ENCODE data around the gene TMEM131. TPM values are rescaled to one million over a fixed set of nuclear protein-coding genes. Genes with fewer than 3 reads are reported as not detected.

Gene TMEM131
- total RNA-seq, 1 experiment from 2014 or later = 21.9 TPM

- TF ChIP-seq ARID4B (CRISPR knock-in tag; IDR thresholded peaks at IDR 0.05; ENCODE audit: borderline replicate concordance) = no peak
- no peak for TF ChIP-seq CBFB (CRISPR knock-in tag; IDR thresholded peaks at IDR 0.05; ENCODE audit: low read depth)
- TF ChIP-seq CDX4 (CRISPR knock-in tag; IDR thresholded peaks at IDR 0.05; ENCODE audit: borderline replicate concordance) = no peak
- no peak for TF ChIP-seq RORB (CRISPR knock-in tag; IDR thresholded peaks at IDR 0.05)
- TF ChIP-seq ZNF138 (CRISPR knock-in tag; conservative IDR thresholded peaks at IDR 0.05) = no peak
- TF ChIP-seq IRF1 (CRISPR knock-in tag; IDR thresholded peaks at IDR 0.05) = no peak
- no peak for TF ChIP-seq NFYB (CRISPR knock-in tag; conservative IDR thresholded peaks at IDR 0.05; ENCODE audit: low read depth)
- TF ChIP-seq TEAD4 (CRISPR knock-in tag; IDR thresholded peaks at IDR 0.05) = no peak
- TF ChIP-seq PRDM15 (CRISPR knock-in tag; IDR thresholded peaks at IDR 0.05) = no peak
- TF ChIP-seq GTF2I (CRISPR knock-in tag; conservative IDR thresholded peaks at IDR 0.05) = no peak
- no peak for TF ChIP-seq TEAD1 (CRISPR knock-in tag; IDR thresholded peaks at IDR 0.05)
Measured at GRCh38 chr2:98043101-98043500, 47.4 kb upstream of the TMEM131 start (continued).

- Mint-ChIP-seq H3K27ac (no peak overlapping the region), H3K36me3 (peaks cover 19% of the 10 kb centered on the region), H3K27me3 (ENCODE audit: low read depth) (peaks cover 10% of the 10 kb centered on the region; the same call in 1 of the 2 replicates), H3K4me3 (no peak overlapping the region), H3K4me1 (peaks cover 27% of the 10 kb centered on the region), H3K9me3 (peaks cover 28% of the 10 kb centered on the region)
- ChIA-PET POLR2A (no interaction called here), CTCF (no interaction called here)
- DNase-seq (ENCODE audit: low spot score) = no peak
- no peak for ATAC-seq
- no peak for TF ChIP-seq FOXP1 (CRISPR knock-in tag; IDR thresholded peaks at IDR 0.05; ENCODE audit: borderline replicate concordance)
- TF ChIP-seq ZNF317 (CRISPR knock-in tag; IDR thresholded peaks at IDR 0.05; ENCODE audit: borderline replicate concordance, low read depth) = no peak
- TF ChIP-seq CDX4 (CRISPR knock-in tag; IDR thresholded peaks at IDR 0.05; ENCODE audit: borderline replicate concordance) = no peak
- TF ChIP-seq TEAD4 (CRISPR knock-in tag; IDR thresholded peaks at IDR 0.05) = no peak
- no peak for TF ChIP-seq ZSCAN18 (CRISPR knock-in tag; IDR thresholded peaks at IDR 0.05)
- no peak for TF ChIP-seq ESRRA (CRISPR knock-in tag; IDR thresholded peaks at IDR 0.05; ENCODE audit: borderline replicate concordance)
- TF ChIP-seq ZMAT4 (CRISPR knock-in tag; IDR thresholded peaks at IDR 0.05) = no peak
- no peak for TF ChIP-seq ZNF396 (CRISPR knock-in tag; IDR thresholded peaks at IDR 0.05; ENCODE audit: borderline replicate concordance)
- TF ChIP-seq ATF6 (CRISPR knock-in tag; IDR thresholded peaks at IDR 0.05) = no peak
Measured at GRCh38 chr2:98040331-98040939, 44.7 kb upstream of the TMEM131 start.

All from WTC11 (cell line).